Mucosa of gallbladder (tissue), 1 donor: ENCODE measurements around the gene NAV2. TPM values are rescaled to one million over a fixed set of nuclear protein-coding genes. Genes with fewer than 3 reads are reported as not detected.
A peak's percentile ranks its signal among the peaks of the same experiment; 100 is the strongest.
"Not testable (repeated sequence)": the region's sequence is repeated elsewhere in the genome, so short reads cannot be mapped to it uniquely, and the experiment has no call there.

Experiments used
- DNase-seq: peaks from one replicate; pipeline ENCODE4 v3.0.0-alpha.2; 2020; ENCODE audit warnings: low spot score
- total RNA-seq: library from RNA; stranded (reverse); gene quantifications from one replicate; pipeline ENCODE4 v1.2.1, GENCODE V29; 2021
- donor health status: DM: no; HTN: no; CAD: no.

NAV2 gene
- total RNA-seq, 1 donor from 2014 or later, result 5.3 TPM

DNA sequence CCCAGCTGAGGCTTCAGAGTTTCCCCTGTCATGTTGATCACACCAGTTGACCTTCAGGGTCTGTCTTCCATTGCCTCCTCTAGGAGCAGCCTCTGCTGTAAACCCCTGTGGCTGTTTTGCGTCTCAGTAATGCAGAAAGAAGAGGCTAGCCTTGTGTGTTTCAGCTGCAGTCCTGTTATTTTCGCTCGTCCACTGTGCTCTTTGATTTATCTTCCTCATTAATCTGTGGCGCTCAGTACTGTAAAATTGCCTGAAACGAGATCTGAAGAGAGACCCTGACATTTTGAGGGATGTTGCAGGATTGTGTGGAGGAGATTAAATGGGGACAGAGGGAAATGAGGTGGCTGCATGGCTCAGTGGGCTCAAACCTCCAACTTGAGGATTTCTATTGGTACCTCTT is 283.9 kb downstream of the NAV2 start:
- no peak for DNase-seq

DNA sequence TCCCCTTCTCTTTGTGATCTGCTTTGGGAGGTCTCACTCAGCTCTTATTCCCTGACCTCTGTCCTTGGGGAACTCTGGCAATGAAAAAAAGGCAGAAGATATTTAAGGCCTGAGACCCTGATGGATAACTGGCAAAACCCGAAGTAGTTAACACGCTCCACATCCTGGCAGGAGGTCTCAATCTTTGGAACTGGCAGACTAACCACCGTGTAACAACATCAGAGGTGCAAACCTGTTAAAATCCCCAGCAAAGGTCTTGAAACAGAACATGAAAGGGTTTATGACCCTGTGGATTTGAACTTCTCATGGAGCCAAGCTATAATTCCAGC is 287.3 kb downstream of the NAV2 start:
- DNase-seq, result no peak

GRCh38 chr11:20000351-20001134 is 287.9 kb downstream of the NAV2 start:
- peak; percentile 46 for DNase-seq

DNA sequence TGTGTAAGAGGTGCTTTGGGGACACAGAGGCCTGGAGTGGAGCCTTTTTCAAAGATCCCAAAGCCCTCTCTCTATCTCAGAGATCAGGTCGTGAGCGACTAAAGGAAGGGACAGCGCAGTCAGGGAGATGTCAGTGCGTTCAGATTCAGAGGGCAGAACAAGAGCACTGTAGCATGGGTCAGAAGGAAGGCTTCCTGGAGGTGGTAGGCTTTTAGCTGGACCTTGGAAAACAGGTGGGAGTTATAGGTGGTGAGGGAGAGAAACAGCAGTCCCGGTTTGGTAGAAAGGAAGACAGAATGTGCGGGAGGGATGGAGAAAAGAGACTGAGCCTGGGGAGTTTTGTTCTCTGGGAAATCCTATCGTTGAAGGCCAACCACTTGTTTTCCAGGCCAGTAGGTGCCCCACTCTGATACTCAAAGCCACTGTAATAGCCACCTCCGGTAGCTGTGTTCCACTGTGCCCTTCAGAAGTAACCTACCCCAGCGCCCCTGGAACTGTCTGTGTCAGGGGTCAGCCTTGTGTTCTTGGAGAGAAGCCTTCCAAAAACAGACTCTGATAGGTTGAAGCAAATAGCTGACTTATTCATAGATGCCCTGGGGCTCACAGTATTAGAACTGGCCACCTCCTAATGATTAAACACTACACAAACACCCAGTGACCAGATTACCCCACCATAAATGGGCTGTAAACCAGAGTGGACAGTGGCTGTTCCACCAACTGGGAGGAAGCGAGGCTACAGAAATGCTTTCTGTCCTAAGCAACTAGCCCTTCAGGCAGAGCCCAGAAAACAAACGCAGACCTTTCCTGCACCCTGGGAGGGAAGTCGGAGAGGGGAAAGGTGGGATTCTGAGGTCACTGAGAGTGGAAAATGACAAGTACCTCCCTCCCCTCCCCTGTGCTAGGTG is 289.9 kb downstream of the NAV2 start:
- no peak for DNase-seq

DNA sequence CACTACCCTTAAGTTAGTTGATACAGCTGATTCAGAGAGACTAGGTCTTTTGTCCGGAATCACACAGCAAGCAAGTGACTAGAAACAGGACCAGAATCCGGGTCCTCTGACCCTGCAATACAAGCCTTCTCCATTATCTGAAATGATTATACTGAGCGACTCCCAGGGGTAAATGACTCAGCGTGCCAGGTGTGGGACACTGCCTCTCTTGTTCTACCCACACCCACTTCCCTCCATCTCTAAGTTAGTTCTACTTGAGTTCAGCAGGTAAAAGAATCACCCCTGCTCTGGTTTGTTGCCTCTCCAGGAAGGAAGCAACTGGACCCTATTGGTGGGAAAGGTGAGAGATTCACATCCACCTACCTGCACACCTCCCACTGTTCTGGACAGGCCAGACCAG is 290.7 kb downstream of the NAV2 start:
- no peak for DNase-seq

GRCh38 chr11:20004866-20005265 is 292.2 kb downstream of the NAV2 start:
- no peak for DNase-seq

- no peak for DNase-seq
These were observed 293.1 kb downstream of the NAV2 start for GRCh38 chr11:20005747-20006146.

GRCh38 chr11:20006618-20007017 is 294.0 kb downstream of the NAV2 start:
- not testable (repeated sequence) for DNase-seq

DNA sequence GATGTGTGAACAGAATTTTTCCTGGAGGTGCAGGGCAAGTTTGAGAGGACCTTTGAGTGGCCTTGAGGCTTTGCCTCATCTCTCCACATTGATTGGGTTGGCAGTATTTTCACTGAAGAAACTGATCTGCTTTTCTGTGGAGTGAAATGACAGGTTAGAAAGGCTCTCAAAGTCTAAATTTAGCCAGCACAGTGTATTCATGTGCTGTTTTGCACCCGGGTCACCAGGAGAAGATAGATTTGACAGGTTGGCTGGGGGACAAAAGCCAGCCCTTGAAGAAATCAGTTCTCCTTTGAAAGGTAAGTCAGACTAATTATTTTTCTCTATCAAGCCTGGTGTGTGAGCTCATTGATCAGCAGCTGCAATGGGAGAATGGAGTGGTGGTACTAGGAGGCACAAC is 294.7 kb downstream of the NAV2 start:
- DNase-seq, result no peak

DNA sequence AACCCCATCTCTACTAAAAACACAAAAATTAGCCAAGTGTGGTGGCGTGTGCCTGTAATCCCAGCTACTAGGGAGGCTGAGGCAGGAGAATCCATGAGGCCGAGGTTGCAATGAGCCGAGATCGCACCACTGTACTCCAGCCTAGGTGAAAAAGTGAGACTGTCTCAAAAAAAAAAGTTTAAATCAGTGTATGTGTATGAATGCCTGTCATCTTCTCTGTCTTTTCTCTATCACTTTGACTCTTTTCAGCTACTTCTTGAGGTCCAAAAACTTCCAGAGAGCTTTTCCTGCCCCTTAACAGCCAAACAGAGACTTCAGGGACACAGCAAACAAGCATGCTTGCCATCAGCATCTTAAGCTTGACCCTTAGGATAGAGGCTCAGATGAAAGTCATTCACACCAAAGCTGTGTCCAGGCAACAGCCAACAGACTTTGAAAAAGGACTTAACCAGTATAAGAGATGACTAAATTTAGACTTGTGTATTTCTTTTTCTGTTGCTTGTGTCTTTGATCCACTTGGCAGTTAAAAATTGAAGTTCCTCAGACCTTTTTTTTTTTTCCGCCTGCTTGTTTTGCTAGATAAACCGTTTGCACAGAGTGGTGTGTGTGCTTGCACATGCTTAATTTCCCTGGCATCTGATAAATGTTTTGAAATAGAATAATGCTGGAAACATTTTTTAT is 295.7 kb downstream of the NAV2 start:
- DNase-seq, result no peak

GRCh38 chr11:20008871-20009644 is 296.4 kb downstream of the NAV2 start:
- DNase-seq, result no peak

DNA sequence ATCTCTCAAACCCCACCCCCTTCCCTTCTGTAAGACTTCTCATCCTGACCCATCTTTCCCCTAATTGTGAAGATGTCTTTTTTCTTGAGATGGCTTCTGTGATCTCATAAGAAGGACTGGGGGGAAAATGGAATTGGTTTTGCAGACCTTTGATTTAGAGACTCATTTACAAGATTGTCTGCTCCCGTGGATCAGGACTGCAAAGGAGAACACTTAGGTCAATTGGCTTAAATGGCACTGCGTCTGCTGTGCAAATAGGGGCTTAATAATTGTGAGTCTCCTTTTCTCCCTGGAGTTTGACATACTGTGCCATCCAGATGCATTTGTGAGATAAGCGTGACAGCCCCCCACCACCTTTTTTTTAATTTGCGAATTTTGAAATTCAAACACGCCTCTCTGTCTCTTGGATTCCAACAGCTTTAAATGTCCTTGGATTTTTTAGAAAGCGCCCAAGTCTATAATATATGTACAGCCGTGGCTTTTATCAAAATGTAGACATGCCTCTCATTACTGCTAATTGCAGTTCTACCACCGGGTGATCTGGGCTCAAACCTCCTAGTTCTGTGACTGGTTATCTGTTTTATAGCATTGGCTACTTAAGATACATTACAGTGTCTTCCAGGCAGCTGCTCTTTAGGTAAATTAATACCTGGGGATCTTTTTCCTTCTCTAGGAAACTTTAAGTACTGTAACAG is 297.7 kb downstream of the NAV2 start:
- DNase-seq, result no peak

DNA sequence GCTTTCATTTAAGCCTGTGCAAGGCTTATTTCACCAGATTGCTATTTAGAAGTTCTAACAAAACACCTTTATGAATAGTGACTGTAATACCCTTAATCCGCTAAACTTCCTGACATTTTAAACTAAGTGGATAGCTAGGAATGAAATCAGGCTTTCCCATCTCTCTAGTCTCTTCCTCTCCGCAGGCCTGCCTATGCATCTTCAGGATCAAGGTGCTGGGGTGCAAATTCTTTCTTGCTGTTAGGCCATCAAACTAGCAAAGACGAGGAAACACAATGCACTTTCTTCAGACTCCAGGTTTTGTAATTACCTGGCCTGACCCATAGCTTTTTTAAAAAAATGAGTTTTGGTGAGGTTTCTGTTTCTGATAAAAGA is 298.2 kb downstream of the NAV2 start:
- no peak for DNase-seq

- peak; percentile 23 for DNase-seq
These were observed 298.8 kb downstream of the NAV2 start for GRCh38 chr11:20011307-20011951.

- no peak for DNase-seq
These were observed 300.9 kb downstream of the NAV2 start for GRCh38 chr11:20013346-20014066.

GRCh38 chr11:20014067-20014402 is 301.4 kb downstream of the NAV2 start:
- DNase-seq, result no peak

DNA sequence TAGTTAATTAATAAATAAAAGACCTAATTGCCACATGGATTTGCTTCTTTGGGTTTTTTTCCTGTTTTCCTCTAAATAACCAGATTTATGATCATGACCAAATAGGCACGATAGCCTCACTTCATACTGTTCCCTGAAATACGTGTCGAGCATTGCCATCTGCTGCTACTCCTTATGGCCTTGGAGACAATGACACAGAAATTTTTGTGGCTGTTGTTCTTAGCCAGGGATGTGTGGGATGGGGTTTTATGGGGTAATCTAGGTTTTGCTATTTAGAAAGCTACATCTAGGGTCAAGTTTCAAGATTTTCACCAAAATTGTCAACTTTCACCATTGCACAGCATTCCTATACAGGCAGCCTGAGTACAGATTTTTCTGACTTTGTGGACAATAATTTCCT is 302.5 kb downstream of the NAV2 start:
- no peak for DNase-seq

- DNase-seq, result no peak
These were observed 303.1 kb downstream of the NAV2 start for GRCh38 chr11:20015529-20016427.

DNA sequence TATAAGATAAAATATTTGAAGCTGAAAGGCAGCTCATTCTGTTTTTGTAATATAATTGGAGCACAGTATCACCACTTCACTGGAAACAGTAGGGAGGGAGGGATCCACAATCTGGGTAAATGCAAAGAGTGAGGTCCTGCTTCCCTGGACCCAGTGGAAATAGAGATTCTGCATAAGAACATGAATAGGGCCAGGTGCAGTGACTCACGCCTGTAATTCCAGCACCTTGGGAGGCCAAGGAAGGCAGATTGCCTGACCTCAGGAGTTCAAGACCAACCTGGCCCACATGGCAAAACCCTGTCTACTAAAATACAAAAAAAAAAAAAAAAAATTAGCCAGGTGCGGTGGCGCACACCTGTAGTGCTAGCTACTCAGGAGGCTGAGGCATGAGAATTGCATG is 303.9 kb downstream of the NAV2 start:
- DNase-seq, result no peak
